Panc1 (cell line): ENCODE data around the gene MPZL3. TPM values are rescaled to one million over a fixed set of nuclear protein-coding genes. Genes with fewer than 3 reads are reported as not detected.
A peak's percentile ranks its signal among the peaks of the same experiment; 100 is the strongest.

Experiments
- ATAC-seq: fragments of 200-7000 bp; cut with Tn5 transposase; 2 replicates; pipeline ENCODE4 v1.9.1; 2020; ENCODE audit warnings: mild to moderate bottlenecking, moderate library complexity
- BruUV-seq: library from RNA; stranded (reverse); fragments of 400-500 nt; replicated peaks from 2 replicates; lab custom pipeline; 2021; lab: Mats Ljungman, UMichigan
- CTCF ChIA-PET: fragments of 300-600 bp; sonication (Branson Sonifier 250); formaldehyde crosslinking; loops from one replicate; lab custom pipeline; 2022; ENCODE audit warnings: antibody characterized with exemption; lab: Charles Lee
- POLR2A ChIA-PET: fragments of 300-600 bp; sonication (Branson Sonifier 250); formaldehyde crosslinking; loops from one replicate; lab custom pipeline; 2022; ENCODE audit warnings: antibody characterized with exemption; lab: Charles Lee
- DNase-seq: peaks from one replicate; pipeline ENCODE4 v3.0.0-alpha.2; 2010; ENCODE audit warnings: low read depth, low spot score
- H3K27ac ChIP-seq: 2 replicates; pipeline ENCODE4 v1.5.1; 2011; ENCODE audit warnings: mild to moderate bottlenecking, low read length, inconsistent platforms
- H3K27me3 ChIP-seq: fragments of 200-500 bp; sonication (Bioruptor generic); 2 replicates; pipeline ENCODE4 v1.6.0; 2014; ENCODE audit warnings: low read length, inconsistent platforms; ENCODE audit not compliant: control insufficient read depth, insufficient read depth
- H3K36me3 ChIP-seq: fragments of 200-500 bp; sonication (Bioruptor generic); 2 replicates; pipeline ENCODE4 v1.5.1; 2014; ENCODE audit warnings: inconsistent platforms, mild to moderate bottlenecking, low read length, moderate library complexity; ENCODE audit not compliant: control insufficient read depth, insufficient read depth
- H3K4me1 ChIP-seq: 2 replicates; pipeline ENCODE4 v1.5.1; 2011; ENCODE audit warnings: inconsistent platforms, mild to moderate bottlenecking, low read length, moderate library complexity; ENCODE audit not compliant: control insufficient read depth, insufficient read depth
- H3K4me3 ChIP-seq, 2 experiments: 2 replicates each; pipeline ENCODE4 v1.5.1; 2011 to 2012; ENCODE audit warnings: low read depth in 2 of 2, low read length in 2 of 2, mild to moderate bottlenecking in 2 of 2, inconsistent platforms in 1 of 2, moderate library complexity in 1 of 2
- H3K9me3 ChIP-seq: fragments of 200-500 bp; sonication (Bioruptor generic); 2 replicates; pipeline ENCODE4 v1.5.1; 2014; ENCODE audit warnings: low read depth, mild to moderate bottlenecking, inconsistent platforms, low read length, moderate library complexity; ENCODE audit not compliant: control insufficient read depth, insufficient read depth
- CTCF ChIP-seq: fragments of 450-650 bp; IDR thresholded peaks from 2 replicates; pipeline ENCODE4 v1.5.1; 2017; ENCODE audit warnings: mild to moderate bottlenecking
- POLR2AphosphoS5 ChIP-seq: IDR thresholded peaks from 2 replicates; pipeline ENCODE4 v1.6.1; 2012; ENCODE audit warnings: mild to moderate bottlenecking, low read depth, low read length, moderate library complexity
- SIN3A ChIP-seq: IDR thresholded peaks from 2 replicates; pipeline ENCODE4 v1.6.1; 2012; ENCODE audit warnings: low read depth, mild to moderate bottlenecking, low read length, moderate library complexity, borderline replicate concordance; ENCODE audit not compliant: insufficient read depth
- TCF7L2 ChIP-seq: IDR thresholded peaks from 2 replicates; pipeline ENCODE4 v1.6.1; 2011; ENCODE audit warnings: mild to moderate bottlenecking, low read depth, low read length, inconsistent platforms
- in situ Hi-C: cut with HindIII; loops from 2 replicates; pipeline ENCODE4 v1.10.0; 2016; ENCODE audit warnings: low sequenced_read_pairs, low pct_unique_long_range_greater_than_20kb
- intact Hi-C: fragments of 100-400 bp; cut with micrococcal nuclease; formaldehyde crosslinking; loops from one replicate; pipeline ENCODE4 v1.10.0; 2022; ENCODE audit not compliant: unreplicated experiment
- total RNA-seq: library from RNA; stranded (reverse); gene quantifications from one replicate; pipeline ENCODE4 v1.2.1, GENCODE V29; 2021; ENCODE audit not compliant: unreplicated experiment
- TF ChIP-seq, protein P1 (sequence below), 2 experiments: IDR thresholded peaks; 2 replicates each; pipeline ENCODE4 v1.6.1; 2011 to 2012; ENCODE audit warnings: low read depth in 2 of 2, control low read depth in 1 of 2, low read length in 1 of 2, mild to moderate bottlenecking in 1 of 2, moderate library complexity in 1 of 2; ENCODE audit not compliant: insufficient read depth in 1 of 2

MPZL3 gene
- total RNA-seq, 1 experiment from 2014 or later = 1.0 TPM

DNA sequence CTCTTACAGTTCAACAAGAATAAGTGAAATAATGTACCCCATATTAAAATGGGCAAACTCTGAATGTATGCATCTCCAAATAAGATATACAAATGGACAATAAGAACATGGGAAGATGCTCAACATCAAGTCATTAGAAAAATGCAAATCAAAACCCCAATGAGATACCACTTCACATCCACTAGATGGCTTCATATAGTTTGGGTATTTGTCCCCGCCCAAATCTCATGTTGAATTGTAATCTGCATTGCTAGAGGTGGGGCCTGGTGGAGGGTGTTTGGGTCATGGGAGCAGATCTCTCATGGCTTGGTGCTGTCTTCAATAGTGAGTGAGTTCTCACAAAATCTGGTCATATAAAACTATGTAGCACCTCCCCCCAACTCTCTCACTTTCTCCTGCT, 6.2 kb upstream of the MPZL3 start:
- Histone ChIP-seq H3K36me3 (no peaks in the 10 kb centered on the region), H3K4me1 (no peaks in the 10 kb centered on the region), H3K27ac (no peak overlapping the region), H3K9me3 (no peaks in the 10 kb centered on the region; the same call in 1 of the 2 replicates), H3K4me3 (no peak overlapping the region), H3K27me3 (peaks cover 36% of the 10 kb centered on the region)
- in situ Hi-C loops (no loop called here), intact Hi-C loops (no loop called here)
- ATAC-seq (no peak), DNase-seq (no peak)
- BruUV-seq = no TSS peak
- POLR2A ChIA-PET = no interaction called here
- peak; percentile 54 for TF ChIP-seq CTCF
- TF ChIP-seq SIN3A = no peak
- CTCF ChIA-PET = no interaction called here

DNA sequence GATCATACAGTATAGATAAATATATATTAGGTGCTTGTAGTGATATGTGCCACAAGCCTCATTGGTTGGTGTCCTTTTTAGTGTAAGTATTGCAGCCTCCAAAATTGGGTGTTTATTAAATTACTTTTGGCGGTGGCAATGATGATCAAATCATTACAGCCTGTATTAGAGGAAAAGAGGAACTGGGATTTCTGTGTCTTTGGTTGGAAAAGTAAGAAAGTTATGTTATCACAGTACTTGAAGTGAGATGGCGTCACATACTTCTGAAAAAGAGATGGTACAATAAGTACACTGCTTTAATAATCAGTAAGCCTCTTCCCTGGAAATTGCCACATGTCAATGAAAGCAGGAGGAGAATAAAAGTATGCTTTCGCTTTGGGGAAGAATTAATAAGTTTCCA, 523 bp upstream of the MPZL3 start:
- H3K9me3 ChIP-seq = peaks cover 11% of the 10 kb centered on the region; the same call in 1 of the 2 replicates
- peak overlapping the region; percentile 77 to 78; a peak in 3 of 4 replicates for H3K4me3 ChIP-seq
- peaks cover 35% of the 10 kb centered on the region for H3K27me3 ChIP-seq
- DNase-seq (no peak), ATAC-seq (peak; percentile 61)
- BruUV-seq = no TSS peak
- in situ Hi-C loops = no loop called here
- ChIA-PET POLR2A (interaction anchor here (0.5 kb wide), 1 partner anchor 289 kb away, joined by 9 read pairs; no protein-coding TSS in a partner anchor), CTCF (no interaction called here)
- intact Hi-C loops = no loop called here
- no peaks in the 10 kb centered on the region for H3K36me3 ChIP-seq
- peaks cover 8% of the 10 kb centered on the region for H3K4me1 ChIP-seq
- H3K27ac ChIP-seq = peak overlapping the region; percentile 89; the same call in 1 of the 2 replicates
- TF ChIP-seq POLR2AphosphoS5 = no peak
- TF ChIP-seq CTCF = no peak
- no peak for TF ChIP-seq SIN3A
- no peak for TF ChIP-seq TCF7L2
- TF ChIP-seq, protein P1, sequence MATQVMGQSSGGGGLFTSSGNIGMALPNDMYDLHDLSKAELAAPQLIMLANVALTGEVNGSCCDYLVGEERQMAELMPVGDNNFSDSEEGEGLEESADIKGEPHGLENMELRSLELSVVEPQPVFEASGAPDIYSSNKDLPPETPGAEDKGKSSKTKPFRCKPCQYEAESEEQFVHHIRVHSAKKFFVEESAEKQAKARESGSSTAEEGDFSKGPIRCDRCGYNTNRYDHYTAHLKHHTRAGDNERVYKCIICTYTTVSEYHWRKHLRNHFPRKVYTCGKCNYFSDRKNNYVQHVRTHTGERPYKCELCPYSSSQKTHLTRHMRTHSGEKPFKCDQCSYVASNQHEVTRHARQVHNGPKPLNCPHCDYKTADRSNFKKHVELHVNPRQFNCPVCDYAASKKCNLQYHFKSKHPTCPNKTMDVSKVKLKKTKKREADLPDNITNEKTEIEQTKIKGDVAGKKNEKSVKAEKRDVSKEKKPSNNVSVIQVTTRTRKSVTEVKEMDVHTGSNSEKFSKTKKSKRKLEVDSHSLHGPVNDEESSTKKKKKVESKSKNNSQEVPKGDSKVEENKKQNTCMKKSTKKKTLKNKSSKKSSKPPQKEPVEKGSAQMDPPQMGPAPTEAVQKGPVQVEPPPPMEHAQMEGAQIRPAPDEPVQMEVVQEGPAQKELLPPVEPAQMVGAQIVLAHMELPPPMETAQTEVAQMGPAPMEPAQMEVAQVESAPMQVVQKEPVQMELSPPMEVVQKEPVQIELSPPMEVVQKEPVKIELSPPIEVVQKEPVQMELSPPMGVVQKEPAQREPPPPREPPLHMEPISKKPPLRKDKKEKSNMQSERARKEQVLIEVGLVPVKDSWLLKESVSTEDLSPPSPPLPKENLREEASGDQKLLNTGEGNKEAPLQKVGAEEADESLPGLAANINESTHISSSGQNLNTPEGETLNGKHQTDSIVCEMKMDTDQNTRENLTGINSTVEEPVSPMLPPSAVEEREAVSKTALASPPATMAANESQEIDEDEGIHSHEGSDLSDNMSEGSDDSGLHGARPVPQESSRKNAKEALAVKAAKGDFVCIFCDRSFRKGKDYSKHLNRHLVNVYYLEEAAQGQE (IDR thresholded peaks at IDR 0.05; ENCODE audit: insufficient read depth in 1 of 2, low read depth in 2 of 2, low read length in 1 of 2) = no peak
